ENCODE data around the gene RANGRF.

- TF ChIP-seq CTCF (IDR thresholded peaks at IDR 0.05 in 8 of 11, conservative IDR thresholded peaks at IDR 0.05 in 3 of 11) (no peak), POLR2AphosphoS5 (IDR thresholded peaks at IDR 0.05) (no peak)
These were observed 22.2 kb downstream of the RANGRF start for GRCh38 chr17:8310601-8311123.

Data from spleen (tissue), 7 donors.